Vagina (tissue), 2 donors: ENCODE measurements around the gene SMYD5.
"Not testable (repeated sequence)": the region's sequence is repeated elsewhere in the genome, so short reads cannot be mapped to it uniquely, and the experiment has no call there.

ENCODE experiments used
- POLR2A ChIP-seq, 2 donors: fragments of 450-650 bp; IDR thresholded peaks; one replicate each; pipeline ENCODE4 v1.6.1; 2017; ENCODE audit warnings: antibody characterized with exemption in 2 of 2, mild to moderate bottlenecking in 2 of 2, moderate library complexity in 2 of 2
- POLR2AphosphoS5 ChIP-seq, 2 donors: sonication (generic); formaldehyde crosslinking; IDR thresholded peaks; one replicate each; pipeline ENCODE4 v1.9.0; 2017; ENCODE audit warnings: antibody characterized with exemption in 2 of 2, mild to moderate bottlenecking in 2 of 2, low read depth in 1 of 2; ENCODE audit not compliant: insufficient read depth in 1 of 2

DNA sequence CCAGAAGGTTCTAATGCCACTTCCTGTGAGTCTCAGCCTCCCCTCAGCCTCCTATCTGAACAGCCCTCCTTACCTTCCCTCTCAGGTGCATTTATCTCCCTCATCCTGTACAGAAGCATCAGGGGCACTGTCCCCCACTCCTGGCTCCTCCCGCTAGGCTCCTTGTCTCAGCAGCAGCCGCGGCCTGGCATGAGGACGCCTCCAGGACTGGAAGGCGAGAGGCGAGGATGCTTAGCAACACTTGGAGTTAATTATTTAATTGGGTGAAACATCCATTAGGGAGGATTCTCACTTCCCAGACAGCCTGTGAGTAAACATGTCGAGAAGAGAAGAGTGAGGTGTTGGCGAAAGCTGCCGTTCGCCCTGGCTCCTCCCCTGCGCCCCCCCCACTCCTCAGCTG lies 48.1 kb upstream of the SMYD5 start:
- not testable (repeated sequence) for TF ChIP-seq POLR2AphosphoS5 (IDR thresholded peaks at IDR 0.05; ENCODE audit: insufficient read depth in 1 of 2, low read depth in 1 of 2); POLR2A (IDR thresholded peaks at IDR 0.05)
